NCI-H345 (cell line): Measurements from ENCODE around the gene CATSPER1.
"Not testable (repeated sequence)": the region's sequence is repeated elsewhere in the genome, so short reads cannot be mapped to it uniquely, and the experiment has no call there.

ENCODE experiments used
- DNase-seq: peaks from one replicate; lab custom pipeline; 2025; lab: John Stamatoyannopoulos, UW

CATSPER1 gene

GRCh38 chr11:66051766-66052663 is 25.7 kb upstream of the CATSPER1 start, which contains the start of gene SF3B2:
TSS of gene SF3B2 (plus strand) at chr11:66052364. CDS start at chr11:66052385, 21 bp downstream.
- peak; percentile 99 for DNase-seq

DNA sequence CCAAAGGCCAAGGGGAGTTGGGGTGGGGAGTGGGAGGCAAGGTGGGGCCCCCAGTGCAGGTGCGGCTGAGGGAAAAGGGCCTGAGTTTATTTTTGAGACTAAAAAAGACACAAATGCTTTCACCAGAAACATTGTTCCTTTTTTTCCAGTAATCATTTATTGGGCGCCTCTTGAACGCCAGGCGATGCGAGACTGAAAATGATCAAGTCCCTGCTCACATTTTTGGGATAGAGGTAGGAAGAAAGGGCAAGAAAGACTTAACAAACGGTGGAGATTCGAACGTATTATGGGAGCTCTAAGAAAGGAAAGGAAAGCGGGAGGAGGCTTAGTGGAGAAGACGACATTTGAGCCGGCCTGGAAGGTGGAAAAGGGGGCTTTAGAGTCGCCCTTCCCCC is 25.1 kb upstream of the CATSPER1 start:
- DNase-seq = no peak

DNA sequence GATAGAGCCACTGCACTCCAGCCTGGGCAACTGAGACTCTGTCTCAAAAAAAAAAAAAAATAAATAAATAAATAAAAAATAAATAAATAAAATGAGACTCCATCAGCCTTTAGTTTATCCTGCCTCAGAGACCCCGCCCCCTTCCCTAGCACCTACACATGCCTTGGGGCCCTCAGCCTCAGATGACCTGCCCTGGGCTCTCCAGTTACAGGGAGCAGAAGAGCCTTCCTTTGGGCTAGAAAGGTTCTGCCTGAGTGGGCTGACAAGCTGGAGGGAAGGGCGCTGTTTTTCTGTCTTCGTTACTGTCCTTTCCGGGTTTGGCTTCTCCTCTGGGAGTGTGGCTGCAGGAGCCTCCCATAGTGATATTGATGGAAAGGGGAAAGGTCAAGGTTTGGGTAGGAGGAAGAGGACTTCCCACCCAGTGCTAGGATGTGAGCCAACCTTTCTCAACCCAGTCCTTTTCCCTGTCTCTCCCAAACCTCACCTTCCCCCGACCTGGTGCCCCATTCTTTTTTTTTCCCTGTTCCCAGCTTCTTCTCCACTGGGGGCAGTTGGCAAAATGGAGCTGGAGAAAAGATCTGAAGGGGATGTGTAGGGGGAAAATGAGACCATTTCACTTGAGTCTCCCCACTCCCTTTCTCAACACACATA is 24.4 kb upstream of the CATSPER1 start:
- no peak for DNase-seq

DNA sequence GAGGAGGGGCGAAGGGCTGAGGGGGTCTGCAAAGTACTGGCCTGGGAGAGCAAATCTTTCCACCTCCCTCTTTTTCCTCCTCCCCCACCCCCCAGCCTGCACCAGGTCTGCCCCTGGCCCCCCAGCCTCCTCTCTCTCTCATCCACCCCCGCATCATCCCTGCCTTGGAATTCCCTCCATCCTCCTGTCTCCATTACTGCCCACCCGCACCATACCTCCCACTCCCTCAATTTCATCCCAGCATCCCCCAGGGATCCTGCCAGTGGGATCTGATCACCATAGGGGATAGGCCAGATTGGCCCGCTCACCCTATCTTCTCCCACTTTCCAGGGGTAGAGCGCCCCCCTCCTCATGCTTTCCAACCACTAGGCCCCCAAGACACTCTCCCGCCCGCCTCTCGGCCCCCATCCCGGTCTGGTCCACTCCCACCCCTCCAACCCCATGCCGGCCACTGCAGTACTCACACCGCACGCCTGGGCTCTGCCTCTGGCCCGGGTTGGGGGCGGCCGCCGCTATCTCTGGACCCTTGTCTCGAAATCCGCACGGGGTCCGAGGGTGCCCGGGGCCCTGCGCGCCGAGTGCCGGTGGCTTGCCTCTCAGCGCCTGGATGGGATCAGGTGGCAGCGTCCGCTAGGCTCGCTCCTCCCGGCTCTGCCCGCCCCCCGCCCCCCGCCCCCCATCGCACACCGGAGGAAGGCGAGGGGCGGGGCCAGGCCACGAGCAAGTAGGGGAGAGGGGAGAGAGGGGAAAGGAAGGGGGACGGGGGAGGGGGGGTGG is 22.5 kb upstream of the CATSPER1 start, which contains the start of gene GAL3ST3:
Gene GAL3ST3 (minus strand): TSS at position 615 of the 777 bp plus-strand sequence. CDS start 3,746 bp downstream, outside the sequence.
- DNase-seq = no peak

GRCh38 chr11:66047541-66048365 is 21.5 kb upstream of the CATSPER1 start:
- DNase-seq = no peak

- DNase-seq = no peak
These were observed 20.6 kb upstream of the CATSPER1 start for GRCh38 chr11:66046901-66047300.

DNA sequence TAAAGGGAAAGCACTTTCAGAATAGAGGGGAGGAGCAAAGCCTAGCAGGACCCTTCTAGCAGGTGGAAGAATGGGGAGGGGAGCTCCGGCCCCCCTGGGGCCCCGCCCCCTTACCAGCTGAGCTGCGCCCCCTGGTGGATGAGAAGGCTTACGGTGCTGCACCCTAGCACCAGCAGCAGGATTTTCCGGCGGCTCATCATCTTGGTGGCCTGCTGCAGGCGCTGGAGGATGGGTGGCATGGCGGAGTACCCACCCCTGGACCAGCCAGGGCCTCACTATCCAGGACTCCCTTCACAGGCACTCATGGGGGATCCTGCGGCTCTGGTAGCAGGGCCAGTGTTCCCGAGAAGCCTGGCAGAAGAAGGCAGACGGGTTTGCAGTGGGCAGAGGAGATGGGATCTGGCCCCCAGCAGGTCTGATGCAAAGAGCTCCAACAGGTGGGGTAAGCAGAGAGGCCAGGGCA is 18.9 kb upstream of the CATSPER1 start:
- peak; percentile 87 for DNase-seq

GRCh38 chr11:66044757-66045156 is 18.5 kb upstream of the CATSPER1 start:
- no peak for DNase-seq

GRCh38 chr11:66042996-66043906 is 17.0 kb upstream of the CATSPER1 start:
- no peak for DNase-seq

DNA sequence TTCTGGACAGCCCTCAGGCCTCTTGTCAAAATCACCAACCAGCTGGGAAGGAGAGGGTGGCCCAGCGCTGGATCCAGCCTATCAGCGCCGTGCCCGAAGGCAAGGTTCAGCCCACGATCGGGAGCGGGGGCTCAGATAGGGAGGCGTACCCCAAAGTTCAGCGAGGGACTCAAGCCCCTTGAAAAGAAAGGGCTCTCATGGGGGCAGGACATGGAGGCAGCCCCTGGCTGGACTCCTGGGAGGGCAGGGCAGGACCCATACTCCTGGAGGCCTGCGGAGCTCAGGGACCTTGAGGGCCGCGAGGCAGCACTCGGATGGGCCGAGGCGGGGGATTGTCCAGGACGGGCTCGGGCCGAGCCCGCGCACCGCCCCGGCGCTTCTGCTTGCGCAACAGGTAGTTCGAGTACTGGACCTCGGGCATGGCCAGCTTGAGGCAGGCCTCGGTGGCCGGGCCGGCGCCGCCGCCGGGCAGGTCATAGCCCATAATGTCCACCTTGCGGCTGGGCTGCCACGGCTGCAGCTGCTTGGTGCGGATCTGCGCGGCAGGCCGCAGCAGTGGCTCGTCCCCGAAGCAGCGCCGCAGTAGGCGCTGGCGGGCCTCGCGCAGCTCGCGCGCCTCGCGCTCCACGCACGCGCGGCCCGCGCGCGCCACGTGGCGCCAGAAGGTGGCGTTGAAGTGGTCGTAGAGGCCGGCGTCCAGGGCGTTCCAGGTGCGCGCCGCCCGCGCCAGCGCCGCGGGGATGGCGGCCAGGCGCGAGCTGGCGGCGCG is 16.1 kb upstream of the CATSPER1 start:
- DNase-seq = no peak

GRCh38 chr11:66039765-66040164 is 13.5 kb upstream of the CATSPER1 start:
- DNase-seq = no peak

DNA sequence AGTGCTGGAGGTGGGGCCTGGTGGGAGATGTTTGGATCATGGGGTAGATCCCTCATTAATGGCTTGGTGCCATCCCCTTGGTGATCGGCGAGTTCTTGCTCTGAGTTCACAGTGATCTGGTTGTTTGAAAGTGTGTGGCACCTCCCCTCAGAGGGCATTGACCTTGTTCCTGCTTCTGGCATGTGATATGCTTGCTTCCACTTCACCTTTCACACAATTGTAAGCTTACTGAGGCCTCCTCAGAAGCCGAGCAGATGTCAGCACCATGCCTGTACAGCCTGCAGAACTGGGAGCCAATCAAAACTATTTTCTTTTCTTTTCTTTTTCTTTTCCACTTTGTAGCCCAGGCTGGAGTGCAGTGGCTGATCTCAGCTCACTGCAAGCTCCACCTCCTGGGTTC is 11.0 kb upstream of the CATSPER1 start:
- no peak for DNase-seq

GRCh38 chr11:66036334-66036710 is 10.0 kb upstream of the CATSPER1 start:
- DNase-seq = no peak

- DNase-seq = no peak
These were observed 9.5 kb upstream of the CATSPER1 start for GRCh38 chr11:66035653-66036333.

DNA sequence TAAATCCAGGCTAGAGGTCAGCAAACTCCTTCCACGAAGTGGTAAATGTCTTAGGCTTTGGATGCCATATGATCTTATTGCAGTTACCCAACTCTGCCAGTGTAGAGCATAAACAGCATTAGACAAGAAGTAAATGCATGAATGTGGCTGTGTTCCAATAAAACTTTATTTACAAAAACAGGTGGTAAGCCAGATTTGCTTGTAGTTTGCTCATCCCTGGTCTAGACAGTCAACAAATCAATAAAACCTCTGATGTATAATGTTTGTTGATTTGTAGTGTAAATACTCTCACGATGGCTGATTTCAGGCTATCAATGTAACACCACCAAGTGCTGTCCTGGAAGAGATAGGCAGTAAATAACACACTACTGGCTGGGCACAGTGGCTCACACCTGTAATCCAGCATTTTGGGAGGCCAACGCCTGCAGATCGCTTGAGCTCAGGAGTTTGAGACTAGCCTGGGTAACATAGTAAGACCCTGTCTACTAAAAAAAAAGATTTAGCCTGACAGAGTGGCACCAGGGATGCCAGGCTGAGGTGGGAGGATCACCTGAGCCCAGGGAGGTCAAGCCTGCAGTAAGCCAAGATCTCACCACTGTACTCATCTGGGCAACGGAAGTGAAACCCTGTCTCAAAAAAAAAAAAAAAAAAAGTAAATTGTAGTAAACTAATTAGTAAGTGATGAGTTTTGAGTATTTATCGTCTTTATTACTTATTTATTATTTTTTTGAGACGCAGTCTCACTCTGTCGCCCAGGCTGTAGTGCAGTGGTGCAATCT is 6.9 kb upstream of the CATSPER1 start:
- DNase-seq = no peak

DNA sequence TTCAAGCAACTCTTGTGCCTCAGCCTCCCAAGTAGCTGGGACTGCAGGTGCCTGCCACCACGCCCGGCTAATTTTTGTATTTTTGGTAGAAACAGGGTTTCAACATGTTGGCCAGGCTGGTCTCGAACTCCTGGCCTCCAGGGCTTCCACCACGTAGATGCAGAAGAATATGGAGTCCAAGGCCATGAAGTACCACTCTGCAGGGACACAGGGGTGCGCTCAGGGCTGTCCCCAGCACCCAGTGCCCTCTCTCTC is 3.2 kb downstream of the CATSPER1 start:
- not testable (repeated sequence) for DNase-seq

DNA sequence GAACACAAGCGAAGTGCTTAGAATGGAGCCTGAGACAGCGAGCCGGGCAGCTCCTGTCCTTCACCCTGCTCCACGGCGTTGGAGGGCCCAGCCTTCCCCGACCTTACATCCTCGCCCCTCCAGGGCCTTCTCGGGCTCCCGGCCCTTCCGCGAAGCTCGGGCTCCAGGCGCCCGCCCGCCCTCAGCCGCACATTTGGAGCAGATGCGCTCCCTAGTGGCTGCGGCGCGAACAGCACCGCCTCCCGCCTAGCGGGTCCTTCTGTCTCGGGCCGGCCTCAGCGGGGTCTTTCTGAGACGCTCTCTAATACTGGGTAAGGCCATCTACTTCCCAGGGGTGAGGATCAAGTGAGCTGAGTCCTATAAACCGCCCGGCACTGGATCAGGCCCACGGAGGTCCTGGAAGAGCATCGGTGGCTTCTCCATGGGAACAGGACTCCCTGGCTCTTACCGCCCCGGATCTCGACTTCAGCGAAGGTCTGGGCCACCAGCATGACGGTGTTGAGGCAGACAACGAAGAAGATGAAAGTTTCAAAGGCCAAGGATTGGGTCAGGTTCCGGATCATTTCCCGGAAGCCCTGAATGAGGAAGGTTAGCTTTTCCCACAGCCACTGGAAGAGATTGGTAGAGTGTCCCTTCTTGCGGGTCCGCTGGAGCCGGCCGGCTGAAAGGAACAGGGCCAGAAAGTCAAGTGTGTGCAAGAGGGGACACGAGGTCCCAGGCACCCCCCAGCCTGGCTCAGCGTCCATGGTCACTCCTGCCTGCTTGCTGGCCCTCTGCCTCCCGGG is 3.7 kb downstream of the CATSPER1 start:
- DNase-seq = peak; percentile 68
